Measurements from ENCODE around the gene ADAMTS3. TPM values are rescaled to one million over a fixed set of nuclear protein-coding genes. Genes with fewer than 3 reads are reported as not detected.

The ADAMTS3 gene
- total and polyA plus RNA-seq, 2 donors (not counting 1 experiment from before 2014, with no cell fraction given), result not detected

DNA sequence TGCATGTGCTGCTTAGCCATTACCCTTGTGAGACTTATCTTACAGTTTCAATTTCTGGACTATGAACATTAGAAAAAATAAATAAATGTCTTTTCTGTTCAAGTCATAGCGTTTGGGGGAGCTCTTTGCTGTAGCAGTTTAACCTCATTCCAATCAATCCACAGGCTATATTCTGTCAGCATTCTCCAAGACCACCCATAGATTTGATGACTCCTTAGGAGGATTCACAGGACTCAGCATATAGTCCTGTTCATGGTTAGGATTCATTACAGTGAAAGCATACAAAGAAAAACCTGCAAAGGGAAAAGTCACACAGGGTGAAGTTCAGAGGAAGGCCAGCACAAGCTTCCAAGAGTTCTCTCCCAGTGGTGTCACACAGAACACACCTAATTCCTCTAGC lies 180.5 kb downstream of the ADAMTS3 start:
- no peaks in the 10 kb centered on the region for H3K79me2 ChIP-seq (ENCODE audit: control insufficient read depth, insufficient read depth, low read length)
- H3K27ac ChIP-seq (ENCODE audit: low read length in 2 of 2), result no peak overlapping the region
- intact Hi-C loops (cut with micrococcal nuclease), result no loop called here
- H3K9me3 Mint-ChIP-seq (ENCODE audit: insufficient read depth), result no peaks in the 10 kb centered on the region
- ATAC-seq (ENCODE audit: low read depth) (no peak), DNase-seq (no peak)
- no peak overlapping the region for H2AFZ ChIP-seq (ENCODE audit: insufficient read depth, low read depth, low read length, poor library complexity, severe bottlenecking)
- ChIA-PET CTCF (no interaction called here), POLR2A (no interaction called here)
- no peaks in the 10 kb centered on the region for H3K27me3 Mint-ChIP-seq
- H3K4me3 ChIP-seq (ENCODE audit: control extremely low read depth in 1 of 5, extremely low read depth in 1 of 5, insufficient read depth in 1 of 5, low read depth in 2 of 5, low read length in 4 of 5), result no peak overlapping the region
- no peak for TF ChIP-seq EZH2 (IDR thresholded peaks at IDR 0.05; ENCODE audit: borderline replicate concordance, insufficient read depth, low read depth, low read length, poor library complexity, severe bottlenecking)
- TF ChIP-seq, protein P1, sequence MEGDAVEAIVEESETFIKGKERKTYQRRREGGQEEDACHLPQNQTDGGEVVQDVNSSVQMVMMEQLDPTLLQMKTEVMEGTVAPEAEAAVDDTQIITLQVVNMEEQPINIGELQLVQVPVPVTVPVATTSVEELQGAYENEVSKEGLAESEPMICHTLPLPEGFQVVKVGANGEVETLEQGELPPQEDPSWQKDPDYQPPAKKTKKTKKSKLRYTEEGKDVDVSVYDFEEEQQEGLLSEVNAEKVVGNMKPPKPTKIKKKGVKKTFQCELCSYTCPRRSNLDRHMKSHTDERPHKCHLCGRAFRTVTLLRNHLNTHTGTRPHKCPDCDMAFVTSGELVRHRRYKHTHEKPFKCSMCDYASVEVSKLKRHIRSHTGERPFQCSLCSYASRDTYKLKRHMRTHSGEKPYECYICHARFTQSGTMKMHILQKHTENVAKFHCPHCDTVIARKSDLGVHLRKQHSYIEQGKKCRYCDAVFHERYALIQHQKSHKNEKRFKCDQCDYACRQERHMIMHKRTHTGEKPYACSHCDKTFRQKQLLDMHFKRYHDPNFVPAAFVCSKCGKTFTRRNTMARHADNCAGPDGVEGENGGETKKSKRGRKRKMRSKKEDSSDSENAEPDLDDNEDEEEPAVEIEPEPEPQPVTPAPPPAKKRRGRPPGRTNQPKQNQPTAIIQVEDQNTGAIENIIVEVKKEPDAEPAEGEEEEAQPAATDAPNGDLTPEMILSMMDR (IDR thresholded peaks at IDR 0.05), result no peak
- H3K4me3 Mint-ChIP-seq, result no peak overlapping the region
- H4K20me1 ChIP-seq (ENCODE audit: control insufficient read depth, insufficient read depth, low read length, poor library complexity, severe bottlenecking), result no peaks in the 10 kb centered on the region
- H3K27ac Mint-ChIP-seq, result no peak overlapping the region
- no peak overlapping the region for H3K4me2 ChIP-seq (replicated peaks; ENCODE audit: low read depth, low read length, poor library complexity, severe bottlenecking)
- no peak overlapping the region for H3K9ac ChIP-seq (ENCODE audit: low read length)
- H3K4me1 Mint-ChIP-seq, result no peaks in the 10 kb centered on the region
- H3K9me3 ChIP-seq (ENCODE audit: control extremely low read depth in 1 of 3, control insufficient read depth in 2 of 3, insufficient read depth in 1 of 3, low read length in 2 of 3), result no peaks in the 10 kb centered on the region
- H3K4me1 ChIP-seq (ENCODE audit: control insufficient read depth in 2 of 2, insufficient read depth in 2 of 2, low read length in 2 of 2), result no peaks in the 10 kb centered on the region
- no peaks in the 10 kb centered on the region for H3K27me3 ChIP-seq (replicated peaks in 1 of 4; ENCODE audit: control extremely low read depth in 1 of 4, control insufficient read depth in 3 of 4, insufficient read depth in 4 of 4, low read length in 3 of 4)
- no CpG with 5 or more reads among the region's 1 CpG for WGBS (ENCODE audit: insufficient coverage)
- H3K36me3 ChIP-seq (replicated peaks in 1 of 2; ENCODE audit: control extremely low read depth in 1 of 2, control insufficient read depth in 1 of 2, extremely low read depth in 1 of 2, insufficient read depth in 2 of 2, low read length in 1 of 2), result no peaks in the 10 kb centered on the region

DNA sequence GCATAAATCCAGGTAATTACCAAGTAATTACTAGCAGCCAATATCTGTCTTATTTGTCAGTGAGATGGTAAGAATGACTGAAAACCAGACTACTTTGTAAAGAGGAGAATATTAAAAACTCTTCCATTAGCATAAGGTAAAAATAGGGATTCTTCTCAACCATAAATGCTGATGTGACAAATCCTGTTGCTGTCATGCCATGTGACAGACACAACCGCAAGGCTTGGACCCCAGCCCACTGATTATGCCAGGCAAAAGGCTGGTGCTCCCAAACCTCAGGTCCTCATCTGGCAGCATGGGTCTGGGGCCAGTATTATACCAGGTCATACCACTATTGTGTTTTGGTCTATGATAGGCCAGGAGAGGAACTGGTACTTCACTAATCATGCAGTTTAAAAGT lies 181.1 kb downstream of the ADAMTS3 start:
- no peak overlapping the region for H3K4me3 Mint-ChIP-seq
- H3K4me3 ChIP-seq (ENCODE audit: control extremely low read depth in 1 of 5, extremely low read depth in 1 of 5, insufficient read depth in 1 of 5, low read depth in 2 of 5, low read length in 4 of 5), result no peak overlapping the region
- intact Hi-C loops (cut with micrococcal nuclease), result no loop called here
- DNase-seq (no peak), ATAC-seq (ENCODE audit: low read depth) (no peak)
- H2AFZ ChIP-seq (ENCODE audit: insufficient read depth, low read depth, low read length, poor library complexity, severe bottlenecking), result no peak overlapping the region
- no peak for TF ChIP-seq EZH2 (IDR thresholded peaks at IDR 0.05; ENCODE audit: borderline replicate concordance, insufficient read depth, low read depth, low read length, poor library complexity, severe bottlenecking)
- TF ChIP-seq, protein P1 (IDR thresholded peaks at IDR 0.05), result no peak
- H3K27ac Mint-ChIP-seq, result no peak overlapping the region
- CTCF ChIA-PET, result no interaction called here
- H3K27me3 Mint-ChIP-seq, result no peaks in the 10 kb centered on the region
- POLR2A ChIA-PET, result no interaction called here
- no peaks in the 10 kb centered on the region for H3K9me3 ChIP-seq (ENCODE audit: control extremely low read depth in 1 of 3, control insufficient read depth in 2 of 3, insufficient read depth in 1 of 3, low read length in 2 of 3)
- 100% methylated on average over 1 of the region's 1 CpG for WGBS (ENCODE audit: insufficient coverage)
- H3K9me3 Mint-ChIP-seq (ENCODE audit: insufficient read depth), result no peaks in the 10 kb centered on the region
- no peak overlapping the region for H3K4me2 ChIP-seq (replicated peaks; ENCODE audit: low read depth, low read length, poor library complexity, severe bottlenecking)
- no peaks in the 10 kb centered on the region for H4K20me1 ChIP-seq (ENCODE audit: control insufficient read depth, insufficient read depth, low read length, poor library complexity, severe bottlenecking)
- H3K9ac ChIP-seq (ENCODE audit: low read length), result no peak overlapping the region
- no peaks in the 10 kb centered on the region for H3K36me3 ChIP-seq (replicated peaks in 1 of 2; ENCODE audit: control extremely low read depth in 1 of 2, control insufficient read depth in 1 of 2, extremely low read depth in 1 of 2, insufficient read depth in 2 of 2, low read length in 1 of 2)
- H3K27me3 ChIP-seq (replicated peaks in 1 of 4; ENCODE audit: control extremely low read depth in 1 of 4, control insufficient read depth in 3 of 4, insufficient read depth in 4 of 4, low read length in 3 of 4), result no peaks in the 10 kb centered on the region
- no peaks in the 10 kb centered on the region for H3K4me1 Mint-ChIP-seq
- H3K4me1 ChIP-seq (ENCODE audit: control insufficient read depth in 2 of 2, insufficient read depth in 2 of 2, low read length in 2 of 2), result no peaks in the 10 kb centered on the region
- H3K27ac ChIP-seq (ENCODE audit: low read length in 2 of 2), result no peak overlapping the region
- H3K79me2 ChIP-seq (ENCODE audit: control insufficient read depth, insufficient read depth, low read length), result no peaks in the 10 kb centered on the region
